ENCODE data around the gene WHRN. TPM values are rescaled to one million over a fixed set of nuclear protein-coding genes. Genes with fewer than 3 reads are reported as not detected.

Gene WHRN
- polyA plus RNA-seq, 1 donor (not counting 4 experiments of a cell fraction or from before 2014, with no cell fraction given): 1.2 TPM

- DNase-seq (ENCODE audit: low read depth, low spot score): no peak
- Histone ChIP-seq H3K4me1 (ENCODE audit: control insufficient read depth, extremely low read depth, insufficient read depth, low read length) (peaks cover 10% of the 10 kb centered on the region), H4K20me1 (ENCODE audit: control insufficient read depth, extremely low read depth, insufficient read depth, low read length) (peaks cover 2% of the 10 kb centered on the region), H3K27ac (ENCODE audit: control insufficient read depth, insufficient read depth, low read length) (no peak overlapping the region), H3K79me2 (ENCODE audit: control insufficient read depth, insufficient read depth, low read length) (no peaks in the 10 kb centered on the region), H3K9me3 (ENCODE audit: control insufficient read depth, low read depth, low read length) (no peaks in the 10 kb centered on the region), H3K9ac (ENCODE audit: control insufficient read depth, extremely low read depth, insufficient read depth, low read length) (no peak overlapping the region), H3K4me2 (ENCODE audit: control insufficient read depth, extremely low read depth, insufficient read depth, low read depth, low read length) (no peak overlapping the region), H2AFZ (ENCODE audit: control insufficient read depth, low read length) (no peak overlapping the region), H3K36me3 (ENCODE audit: control insufficient read depth in 2 of 2, extremely low read depth in 1 of 2, insufficient read depth in 2 of 2, low read length in 2 of 2) (no peaks in the 10 kb centered on the region), H3K4me3 (ENCODE audit: control insufficient read depth in 2 of 3, extremely low read depth in 1 of 3, insufficient read depth in 2 of 3, low read depth in 1 of 3, low read length in 3 of 3) (no peak overlapping the region), H3K9me1 (ENCODE audit: control insufficient read depth, extremely low read depth, insufficient read depth, low read length) (no peaks in the 10 kb centered on the region), H3K27me3 (ENCODE audit: control insufficient read depth, extremely low read depth, insufficient read depth, low read length) (peaks cover 7% of the 10 kb centered on the region)
- dilution Hi-C loops (cut with MboI; ENCODE audit: extremely low pct_ligation_motif_present, low sequenced_read_pairs): no loop called here
- TF ChIP-seq EZH2 (IDR thresholded peaks at IDR 0.05; ENCODE audit: low read length) (no peak), CTCF (optimal IDR thresholded peaks at IDR 0.05 in 1 of 3, IDR thresholded peaks at IDR 0.05 in 1 of 3, conservative IDR thresholded peaks at IDR 0.05 in 1 of 3; ENCODE audit: extremely low read depth in 1 of 3, insufficient read depth in 2 of 3, low read length in 3 of 3) (no peak)
- no peak for FAIRE-seq
These were observed 7.4 kb downstream of the WHRN start for GRCh38 chr9:114497727-114498382.

GRCh38 chr9:114497236-114497635 lies 8.0 kb downstream of the WHRN start:
- no peak for TF ChIP-seq EZH2 (IDR thresholded peaks at IDR 0.05; ENCODE audit: low read length)
- no peak for TF ChIP-seq CTCF (optimal IDR thresholded peaks at IDR 0.05 in 1 of 3, IDR thresholded peaks at IDR 0.05 in 1 of 3, conservative IDR thresholded peaks at IDR 0.05 in 1 of 3; ENCODE audit: extremely low read depth in 1 of 3, insufficient read depth in 2 of 3, low read length in 3 of 3)
- H3K27ac ChIP-seq (ENCODE audit: control insufficient read depth, insufficient read depth, low read length): no peak overlapping the region
- H3K27me3 ChIP-seq (ENCODE audit: control insufficient read depth, extremely low read depth, insufficient read depth, low read length): peaks cover 7% of the 10 kb centered on the region
- dilution Hi-C loops (cut with MboI; ENCODE audit: extremely low pct_ligation_motif_present, low sequenced_read_pairs): no loop called here
- peaks cover 5% of the 10 kb centered on the region for H3K4me1 ChIP-seq (ENCODE audit: control insufficient read depth, extremely low read depth, insufficient read depth, low read length)
- no peak for FAIRE-seq
- no peak overlapping the region for H2AFZ ChIP-seq (ENCODE audit: control insufficient read depth, low read length)
- H3K9me3 ChIP-seq (ENCODE audit: control insufficient read depth, low read depth, low read length): no peaks in the 10 kb centered on the region
- H4K20me1 ChIP-seq (ENCODE audit: control insufficient read depth, extremely low read depth, insufficient read depth, low read length): peaks cover 2% of the 10 kb centered on the region
- no peaks in the 10 kb centered on the region for H3K79me2 ChIP-seq (ENCODE audit: control insufficient read depth, insufficient read depth, low read length)
- H3K9ac ChIP-seq (ENCODE audit: control insufficient read depth, extremely low read depth, insufficient read depth, low read length): no peak overlapping the region
- H3K36me3 ChIP-seq (ENCODE audit: control insufficient read depth in 2 of 2, extremely low read depth in 1 of 2, insufficient read depth in 2 of 2, low read length in 2 of 2): no peaks in the 10 kb centered on the region
- no peak overlapping the region for H3K4me3 ChIP-seq (ENCODE audit: control insufficient read depth in 2 of 3, extremely low read depth in 1 of 3, insufficient read depth in 2 of 3, low read depth in 1 of 3, low read length in 3 of 3)
- H3K4me2 ChIP-seq (ENCODE audit: control insufficient read depth, extremely low read depth, insufficient read depth, low read depth, low read length): no peak overlapping the region
- no peak for DNase-seq (ENCODE audit: low read depth, low spot score)
- no peaks in the 10 kb centered on the region for H3K9me1 ChIP-seq (ENCODE audit: control insufficient read depth, extremely low read depth, insufficient read depth, low read length)

All from keratinocyte (primary cell).